GM12878 (cell line): ENCODE results near the gene ELAVL2. TPM values are rescaled to one million over a fixed set of nuclear protein-coding genes. Genes with fewer than 3 reads are reported as not detected.

Experiments used
- IKZF2 ChIP-seq, 2 experiments: fragments of 450-650 bp; IDR thresholded peaks; 2 replicates each; pipeline ENCODE4 v1.6.1; 2017; ENCODE audit warnings: mild to moderate bottlenecking in 2 of 2, moderate library complexity in 2 of 2
- MYB ChIP-seq: fragments of 150-350 bp; IDR thresholded peaks from 2 replicates; pipeline ENCODE4 v1.6.1; 2014; ENCODE audit warnings: mild to moderate bottlenecking, low read depth, low read length, borderline replicate concordance
- NR2C1 ChIP-seq: fragments of 450-650 bp; IDR thresholded peaks from 2 replicates; pipeline ENCODE4 v1.6.1; 2017; ENCODE audit warnings: antibody characterized with exemption, mild to moderate bottlenecking, moderate library complexity
- polyA plus RNA-seq, 11 experiments: library from polyadenylated mRNA; depleted of rRNA in 4 of 11; unstranded in 6 of 11; stranded (reverse) in 5 of 11; fragments of >200 nt; fragmentation: Nextera tagmentation in 4 of 11; fragmentation: Illumina TruSeq in 1 of 11; extraction: Ambion mirVana in 4 of 11; extraction: Trizol in 1 of 11; gene quantifications; 1 replicate in 1 of 11; 2 replicates in 10 of 11; pipeline versions ENCODE4 v1.2.1 to v1.2.3, GENCODE V29; 2011 to 2016; ENCODE audit warnings: inconsistent platforms in 2 of 11, missing spikeins in 2 of 11, low read depth in 1 of 11
- total RNA-seq, 4 experiments: library from RNA; depleted of rRNA in 3 of 4; stranded (reverse); fragments of >200 nt in 3 of 4; fragmentation: Illumina TruSeq in 1 of 4; extraction: Trizol in 1 of 4; gene quantifications; 2 replicates each; pipeline versions ENCODE4 v1.2.1 to v1.2.3, GENCODE V29; 2013 to 2021
- TF ChIP-seq, protein P1 (sequence below): fragments of 450-650 bp; IDR thresholded peaks from 2 replicates; pipeline ENCODE4 v1.6.1; 2017; ENCODE audit warnings: antibody characterized with exemption, mild to moderate bottlenecking, moderate library complexity
- TF ChIP-seq, protein P2 (sequence below): fragments of 450-650 bp; IDR thresholded peaks from 2 replicates; pipeline ENCODE4 v1.6.1; 2017; ENCODE audit warnings: mild to moderate bottlenecking, moderate library complexity

The ELAVL2 gene
- total and polyA plus RNA-seq, 10 of the 15 experiments (the other 5 are each of a cell fraction or from before 2014, with no cell fraction given) = 0.24 to 2.6 (median 0.76) TPM

DNA sequence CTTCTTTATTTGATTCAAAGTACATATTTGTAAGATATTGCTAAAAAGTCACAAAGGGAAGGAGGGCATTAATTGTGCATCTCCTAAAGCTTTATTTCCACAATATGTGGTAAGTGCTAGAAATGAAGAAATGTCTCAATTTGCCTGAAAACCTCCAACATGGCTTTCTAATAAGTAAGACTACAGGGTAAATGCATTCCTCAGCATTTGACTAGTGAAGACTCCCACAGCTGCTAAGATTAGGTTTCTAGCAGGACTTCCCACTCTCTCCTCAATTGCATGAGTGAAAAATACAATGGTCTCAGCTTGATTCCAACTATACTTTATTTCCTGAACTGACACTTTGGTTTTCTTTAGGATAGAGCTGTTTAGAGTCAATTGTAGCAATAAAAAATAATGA is 162.1 kb downstream of the ELAVL2 start (continued):
- TF ChIP-seq, protein P1, sequence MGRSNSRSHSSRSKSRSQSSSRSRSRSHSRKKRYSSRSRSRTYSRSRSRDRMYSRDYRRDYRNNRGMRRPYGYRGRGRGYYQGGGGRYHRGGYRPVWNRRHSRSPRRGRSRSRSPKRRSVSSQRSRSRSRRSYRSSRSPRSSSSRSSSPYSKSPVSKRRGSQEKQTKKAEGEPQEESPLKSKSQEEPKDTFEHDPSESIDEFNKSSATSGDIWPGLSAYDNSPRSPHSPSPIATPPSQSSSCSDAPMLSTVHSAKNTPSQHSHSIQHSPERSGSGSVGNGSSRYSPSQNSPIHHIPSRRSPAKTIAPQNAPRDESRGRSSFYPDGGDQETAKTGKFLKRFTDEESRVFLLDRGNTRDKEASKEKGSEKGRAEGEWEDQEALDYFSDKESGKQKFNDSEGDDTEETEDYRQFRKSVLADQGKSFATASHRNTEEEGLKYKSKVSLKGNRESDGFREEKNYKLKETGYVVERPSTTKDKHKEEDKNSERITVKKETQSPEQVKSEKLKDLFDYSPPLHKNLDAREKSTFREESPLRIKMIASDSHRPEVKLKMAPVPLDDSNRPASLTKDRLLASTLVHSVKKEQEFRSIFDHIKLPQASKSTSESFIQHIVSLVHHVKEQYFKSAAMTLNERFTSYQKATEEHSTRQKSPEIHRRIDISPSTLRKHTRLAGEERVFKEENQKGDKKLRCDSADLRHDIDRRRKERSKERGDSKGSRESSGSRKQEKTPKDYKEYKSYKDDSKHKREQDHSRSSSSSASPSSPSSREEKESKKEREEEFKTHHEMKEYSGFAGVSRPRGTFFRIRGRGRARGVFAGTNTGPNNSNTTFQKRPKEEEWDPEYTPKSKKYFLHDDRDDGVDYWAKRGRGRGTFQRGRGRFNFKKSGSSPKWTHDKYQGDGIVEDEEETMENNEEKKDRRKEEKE = no peak
- TF ChIP-seq, protein P2, sequence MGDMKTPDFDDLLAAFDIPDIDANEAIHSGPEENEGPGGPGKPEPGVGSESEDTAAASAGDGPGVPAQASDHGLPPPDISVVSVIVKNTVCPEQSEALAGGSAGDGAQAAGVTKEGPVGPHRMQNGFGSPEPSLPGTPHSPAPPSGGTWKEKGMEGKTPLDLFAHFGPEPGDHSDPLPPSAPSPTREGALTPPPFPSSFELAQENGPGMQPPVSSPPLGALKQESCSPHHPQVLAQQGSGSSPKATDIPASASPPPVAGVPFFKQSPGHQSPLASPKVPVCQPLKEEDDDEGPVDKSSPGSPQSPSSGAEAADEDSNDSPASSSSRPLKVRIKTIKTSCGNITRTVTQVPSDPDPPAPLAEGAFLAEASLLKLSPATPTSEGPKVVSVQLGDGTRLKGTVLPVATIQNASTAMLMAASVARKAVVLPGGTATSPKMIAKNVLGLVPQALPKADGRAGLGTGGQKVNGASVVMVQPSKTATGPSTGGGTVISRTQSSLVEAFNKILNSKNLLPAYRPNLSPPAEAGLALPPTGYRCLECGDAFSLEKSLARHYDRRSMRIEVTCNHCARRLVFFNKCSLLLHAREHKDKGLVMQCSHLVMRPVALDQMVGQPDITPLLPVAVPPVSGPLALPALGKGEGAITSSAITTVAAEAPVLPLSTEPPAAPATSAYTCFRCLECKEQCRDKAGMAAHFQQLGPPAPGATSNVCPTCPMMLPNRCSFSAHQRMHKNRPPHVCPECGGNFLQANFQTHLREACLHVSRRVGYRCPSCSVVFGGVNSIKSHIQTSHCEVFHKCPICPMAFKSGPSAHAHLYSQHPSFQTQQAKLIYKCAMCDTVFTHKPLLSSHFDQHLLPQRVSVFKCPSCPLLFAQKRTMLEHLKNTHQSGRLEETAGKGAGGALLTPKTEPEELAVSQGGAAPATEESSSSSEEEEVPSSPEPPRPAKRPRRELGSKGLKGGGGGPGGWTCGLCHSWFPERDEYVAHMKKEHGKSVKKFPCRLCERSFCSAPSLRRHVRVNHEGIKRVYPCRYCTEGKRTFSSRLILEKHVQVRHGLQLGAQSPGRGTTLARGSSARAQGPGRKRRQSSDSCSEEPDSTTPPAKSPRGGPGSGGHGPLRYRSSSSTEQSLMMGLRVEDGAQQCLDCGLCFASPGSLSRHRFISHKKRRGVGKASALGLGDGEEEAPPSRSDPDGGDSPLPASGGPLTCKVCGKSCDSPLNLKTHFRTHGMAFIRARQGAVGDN = no peak
- TF ChIP-seq MYB (no peak), NR2C1 (no peak), IKZF2 (IDR thresholded peaks at IDR 0.05) (no peak)
- TF ChIP-seq, all 136 proteins: peak for 0
